BJ (cell line): ENCODE measurements around the gene MX1. TPM values are rescaled to one million over a fixed set of nuclear protein-coding genes. Genes with fewer than 3 reads are reported as not detected.
"Not testable (repeated sequence)": the region's sequence is repeated elsewhere in the genome, so short reads cannot be mapped to it uniquely, and the experiment has no call there.

Experiments used
- CTCF ChIA-PET: fragments of 350-600 bp; formaldehyde crosslinking; extraction: SDS; loops from one replicate; lab custom pipeline; 2021; ENCODE audit warnings: antibody characterized with exemption, inconsistent platforms; lab: Yijun Ruan, JAX
- POLR2A ChIA-PET: fragments of 300-600 bp; sonication (Branson Sonifier 250); formaldehyde crosslinking; extraction: SDS; loops from one replicate; lab custom pipeline; 2021; ENCODE audit warnings: antibody characterized with exemption; lab: Charles Lee
- DNase-seq: peaks from one replicate; pipeline ENCODE4 v3.0.0-alpha.2; 2011; ENCODE audit warnings: low read depth
- H3K27me3 ChIP-seq: 2 replicates; pipeline ENCODE4 v1.6.0; 2011; ENCODE audit warnings: low read length; ENCODE audit not compliant: control insufficient read depth, insufficient read depth
- H3K36me3 ChIP-seq: 2 replicates; pipeline ENCODE4 v1.5.1; 2011; ENCODE audit warnings: low read length; ENCODE audit not compliant: control insufficient read depth, insufficient read depth
- H3K4me3 ChIP-seq: 2 replicates; pipeline ENCODE4 v1.5.1; 2011; ENCODE audit warnings: low read depth, mild to moderate bottlenecking, control low read depth, low read length
- CTCF ChIP-seq: IDR thresholded peaks from 2 replicates; pipeline ENCODE4 v1.5.1; 2011; ENCODE audit warnings: low read depth, mild to moderate bottlenecking, control low read depth, inconsistent platforms, low read length, moderate library complexity; ENCODE audit not compliant: insufficient read depth
- polyA plus RNA-seq: library from polyadenylated mRNA; depleted of rRNA; stranded (reverse); fragments of >200 nt; gene quantifications from 2 replicates; pipeline ENCODE4 v1.2.3, GENCODE V29; 2011

The MX1 gene
- polyA plus RNA-seq, 1 experiment: 7.2 TPM

- no peak for TF ChIP-seq CTCF
- ChIA-PET POLR2A (no interaction called here), CTCF (interaction anchor here (0.6 to 1.3 kb wide), 3 partner anchors 8 to 139 kb away, joined by 3 to 5 read pairs (median 5); no protein-coding TSS in a partner anchor)
- no peak for DNase-seq
- H3K36me3 ChIP-seq: no peaks in the 10 kb centered on the region
- no peak overlapping the region for H3K4me3 ChIP-seq
- no peaks in the 10 kb centered on the region for H3K27me3 ChIP-seq
These were observed 3.3 kb upstream of the MX1 start for GRCh38 chr21:41422546-41423304.

- POLR2A ChIA-PET, H3K4me3 ChIP-seq, H3K27me3 ChIP-seq, H3K36me3 ChIP-seq, DNase-seq: not testable (repeated sequence)
- CTCF ChIA-PET: interaction anchor here (1.0 to 1.3 kb wide), 2 partner anchors 60 to 140 kb away, joined by 3 to 5 read pairs; no protein-coding TSS in a partner anchor
These were observed 2.8 kb upstream of the MX1 start for GRCh38 chr21:41423305-41423636.

GRCh38 chr21:41425588-41425953 is 468 bp upstream of the MX1 start:
- H3K4me3 ChIP-seq: peak overlapping the region; percentile 54
- CTCF ChIA-PET: interaction anchor here (1.4 kb wide), 1 partner anchor 33 kb away, joined by 4 read pairs; no protein-coding TSS in a partner anchor
- no peak for TF ChIP-seq CTCF
- no peak for DNase-seq
- POLR2A ChIA-PET: no interaction called here
- no peaks in the 10 kb centered on the region for H3K36me3 ChIP-seq
- no peaks in the 10 kb centered on the region for H3K27me3 ChIP-seq

GRCh38 chr21:41426676-41427404 is 801 bp downstream of the MX1 start:
- no peak for TF ChIP-seq CTCF
- ChIA-PET CTCF (no interaction called here), POLR2A (no interaction called here)
- Histone ChIP-seq H3K4me3 (peak overlapping the region; percentile 54), H3K27me3 (no peaks in the 10 kb centered on the region), H3K36me3 (no peaks in the 10 kb centered on the region)
- DNase-seq: no peak

- ChIA-PET CTCF (no interaction called here), POLR2A (no interaction called here)
- no peak for DNase-seq
- no peak overlapping the region for H3K4me3 ChIP-seq
- TF ChIP-seq CTCF: no peak
- no peaks in the 10 kb centered on the region for H3K27me3 ChIP-seq
- no peaks in the 10 kb centered on the region for H3K36me3 ChIP-seq
These were observed 1.5 kb downstream of the MX1 start for GRCh38 chr21:41427556-41427955.
